ENCODE results near the gene PARD3.

The PARD3 gene

GRCh38 chr10:34587002-34587679, 228.0 kb downstream of the PARD3 start:
- Histone ChIP-seq H3K36me3 (ENCODE audit: low read length) (no peaks in the 10 kb centered on the region), H2AFZ (ENCODE audit: low read depth, low read length, severe bottlenecking) (no peak overlapping the region), H3K4me3 (ENCODE audit: insufficient read depth, low read length, poor library complexity, severe bottlenecking) (no peak overlapping the region), H3K27ac (ENCODE audit: low read depth, low read length) (no peak overlapping the region), H3K79me2 (ENCODE audit: insufficient read depth, low read length) (no peaks in the 10 kb centered on the region), H4K20me1 (ENCODE audit: low read depth, low read length) (no peaks in the 10 kb centered on the region), H3K9ac (ENCODE audit: low read length) (no peak overlapping the region), H3K9me3 (ENCODE audit: insufficient read depth, low read length) (no peaks in the 10 kb centered on the region), H3K4me2 (ENCODE audit: low read depth, low read length, poor library complexity, severe bottlenecking) (no peak overlapping the region), H3F3A (ENCODE audit: insufficient read depth) (no peaks in the 10 kb centered on the region), H3K27me3 (ENCODE audit: low read length) (no peaks in the 10 kb centered on the region), H3K9me2 (replicated peaks; ENCODE audit: insufficient read depth, low read length) (no peaks in the 10 kb centered on the region)
- TF ChIP-seq EZH2phosphoT487 (conservative IDR thresholded peaks at IDR 0.05; ENCODE audit: low read length) = no peak
- TF ChIP-seq CTCF (IDR thresholded peaks at IDR 0.05; ENCODE audit: insufficient read depth, low read length, poor library complexity, severe bottlenecking) = no peak

GRCh38 chr10:34585422-34586112, 229.5 kb downstream of the PARD3 start:
- Histone ChIP-seq H3K79me2 (ENCODE audit: insufficient read depth, low read length) (no peaks in the 10 kb centered on the region), H3K4me2 (ENCODE audit: low read depth, low read length, poor library complexity, severe bottlenecking) (no peak overlapping the region), H2AFZ (ENCODE audit: low read depth, low read length, severe bottlenecking) (no peak overlapping the region), H3K36me3 (ENCODE audit: low read length) (no peaks in the 10 kb centered on the region), H4K20me1 (ENCODE audit: low read depth, low read length) (no peaks in the 10 kb centered on the region), H3K9me2 (replicated peaks; ENCODE audit: insufficient read depth, low read length) (no peaks in the 10 kb centered on the region), H3F3A (ENCODE audit: insufficient read depth) (no peaks in the 10 kb centered on the region), H3K27ac (ENCODE audit: low read depth, low read length) (no peak overlapping the region), H3K4me3 (ENCODE audit: insufficient read depth, low read length, poor library complexity, severe bottlenecking) (no peak overlapping the region), H3K27me3 (ENCODE audit: low read length) (no peaks in the 10 kb centered on the region), H3K9ac (ENCODE audit: low read length) (no peak overlapping the region), H3K9me3 (ENCODE audit: insufficient read depth, low read length) (no peaks in the 10 kb centered on the region)
- TF ChIP-seq CTCF (IDR thresholded peaks at IDR 0.05; ENCODE audit: insufficient read depth, low read length, poor library complexity, severe bottlenecking) = no peak
- TF ChIP-seq EZH2phosphoT487 (conservative IDR thresholded peaks at IDR 0.05; ENCODE audit: low read length) = no peak

- no peaks in the 10 kb centered on the region for H3K36me3 ChIP-seq (ENCODE audit: low read length)
- H2AFZ ChIP-seq (ENCODE audit: low read depth, low read length, severe bottlenecking) = no peak overlapping the region
- TF ChIP-seq CTCF (IDR thresholded peaks at IDR 0.05; ENCODE audit: insufficient read depth, low read length, poor library complexity, severe bottlenecking) = no peak
- TF ChIP-seq EZH2phosphoT487 (conservative IDR thresholded peaks at IDR 0.05; ENCODE audit: low read length) = no peak
- no peaks in the 10 kb centered on the region for H3K9me3 ChIP-seq (ENCODE audit: insufficient read depth, low read length)
- H4K20me1 ChIP-seq (ENCODE audit: low read depth, low read length) = no peaks in the 10 kb centered on the region
- no peak overlapping the region for H3K27ac ChIP-seq (ENCODE audit: low read depth, low read length)
- no peaks in the 10 kb centered on the region for H3K27me3 ChIP-seq (ENCODE audit: low read length)
- H3K79me2 ChIP-seq (ENCODE audit: insufficient read depth, low read length) = no peaks in the 10 kb centered on the region
- no peak overlapping the region for H3K4me2 ChIP-seq (ENCODE audit: low read depth, low read length, poor library complexity, severe bottlenecking)
- no peak overlapping the region for H3K9ac ChIP-seq (ENCODE audit: low read length)
- H3F3A ChIP-seq (ENCODE audit: insufficient read depth) = no peaks in the 10 kb centered on the region
- no peaks in the 10 kb centered on the region for H3K9me2 ChIP-seq (replicated peaks; ENCODE audit: insufficient read depth, low read length)
- H3K4me3 ChIP-seq (ENCODE audit: insufficient read depth, low read length, poor library complexity, severe bottlenecking) = no peak overlapping the region
These were observed 230.9 kb downstream of the PARD3 start for GRCh38 chr10:34584164-34584563.
